Natural killer cell (primary cell): Measurements from ENCODE around the gene MARCHF10. TPM values are rescaled to one million over a fixed set of nuclear protein-coding genes. Genes with fewer than 3 reads are reported as not detected.

Experiments
- ATAC-seq, 3 donors: fragments of 150-1000 bp in 2 of 3; fragments of 200-7000 bp in 1 of 3; cut with Tn5 transposase; 1 replicate in 1 of 3; 2 replicates in 2 of 3; pipeline ENCODE4 v1.10.0; 2021; ENCODE audit warnings: mild to moderate bottlenecking in 2 of 3, moderate library complexity in 2 of 3
- DNase-seq, 2 donors: peaks; one replicate each; pipeline versions ENCODE4 v3.0.0 to v3.0.0-alpha.2; 2013 to 2021; ENCODE audit warnings: mixed read lengths in 1 of 2
- H3K27ac ChIP-seq: one replicate; pipeline ENCODE4 v1.5.1; 2013; ENCODE audit warnings: mild to moderate bottlenecking, low read length
- H3K27me3 ChIP-seq: one replicate; pipeline ENCODE4 v1.6.1; 2013; ENCODE audit warnings: low read length; ENCODE audit not compliant: control insufficient read depth, insufficient read depth
- H3K36me3 ChIP-seq: one replicate; pipeline ENCODE4 v1.6.1; 2013; ENCODE audit warnings: low read length; ENCODE audit not compliant: control insufficient read depth, insufficient read depth
- H3K4me1 ChIP-seq: one replicate; pipeline ENCODE4 v1.6.1; 2013; ENCODE audit warnings: low read length; ENCODE audit not compliant: control insufficient read depth, insufficient read depth
- H3K4me3 ChIP-seq: one replicate; pipeline ENCODE4 v1.5.1; 2013; ENCODE audit warnings: low read length
- H3K9me3 ChIP-seq: one replicate; pipeline ENCODE4 v1.6.1; 2013; ENCODE audit warnings: low read length; ENCODE audit not compliant: control insufficient read depth, insufficient read depth
- H3K27ac Mint-ChIP-seq, 2 donors: one replicate each; pipeline ENCODE4 v1.8.0; 2022; ENCODE audit warnings: mild to moderate bottlenecking in 2 of 2, mixed read lengths in 2 of 2, moderate library complexity in 1 of 2
- H3K27me3 Mint-ChIP-seq, 2 donors: one replicate each; pipeline ENCODE4 v1.8.0; 2022; ENCODE audit warnings: low read depth in 2 of 2, mixed read lengths in 2 of 2
- H3K36me3 Mint-ChIP-seq: one replicate; pipeline ENCODE4 v1.8.0; 2022; ENCODE audit warnings: mixed read lengths
- H3K4me1 Mint-ChIP-seq, 2 donors: one replicate each; pipeline ENCODE4 v1.8.0; 2022; ENCODE audit warnings: mixed read lengths in 2 of 2
- H3K4me3 Mint-ChIP-seq: one replicate; pipeline ENCODE4 v1.8.0; 2022; ENCODE audit warnings: mild to moderate bottlenecking, moderate library complexity, mixed read lengths
- H3K9me3 Mint-ChIP-seq, 2 donors: one replicate each; pipeline ENCODE4 v1.8.0; 2022; ENCODE audit warnings: mixed read lengths in 2 of 2
- CTCF ChIP-seq: fragments of 200-600 bp; IDR thresholded peaks from one replicate; pipeline ENCODE4 v1.8.0; 2022; ENCODE audit warnings: antibody characterized with exemption
- WGBS: methylation state at CpG from one replicate; pipeline ENCODE4 v1.1.7; 2013; ENCODE audit warnings: missing lambda C conversion rate; ENCODE audit not compliant: insufficient coverage; 5-methylcytosine and 5-hydroxymethylcytosine counted together
- intact Hi-C: fragments of 100-400 bp; cut with micrococcal nuclease; formaldehyde crosslinking; loops from one replicate; pipeline ENCODE4 v1.14.2; 2022
- total RNA-seq, 4 donors: library from RNA; stranded (reverse); fragments of 120-200 nt in 1 of 4; gene quantifications; one replicate each; pipeline versions ENCODE4 v1.2.3 to v1.2.4, GENCODE V29; 2013 to 2022

Gene MARCHF10
- total RNA-seq, 3 donors from 2014 or later (not counting 1 experiment from before 2014, with no cell fraction given), result 0.35 to 1.2 (median 0.40) TPM

- Histone ChIP-seq H3K4me1 (no peaks in the 10 kb centered on the region), H3K9me3 (no peaks in the 10 kb centered on the region), H3K4me3 (no peak overlapping the region), H3K27ac (no peak overlapping the region), H3K36me3 (no peaks in the 10 kb centered on the region), H3K27me3 (no peaks in the 10 kb centered on the region)
- no peak for DNase-seq
- no peak for TF ChIP-seq CTCF
- Mint-ChIP-seq H3K36me3 (no peaks in the 10 kb centered on the region), H3K4me3 (no peak overlapping the region), H3K27me3 (peaks cover 0 to under 1% of the 10 kb centered on the region in 2 donors), H3K4me1 (peaks cover 0 to 12% of the 10 kb centered on the region in 2 donors), H3K27ac (no peak overlapping the region), H3K9me3 (no peaks in the 10 kb centered on the region)
- 85% methylated on average over 6 of the region's 7 CpGs for WGBS
- ATAC-seq, result no peak
- intact Hi-C loops, result no loop called here
These were observed 16.4 kb upstream of the MARCHF10 start for GRCh38 chr17:62824290-62825131.

GRCh38 chr17:62823111-62823893, 15.2 kb upstream of the MARCHF10 start:
- Histone ChIP-seq H3K27ac (no peak overlapping the region), H3K4me3 (no peak overlapping the region), H3K4me1 (no peaks in the 10 kb centered on the region), H3K9me3 (no peaks in the 10 kb centered on the region), H3K27me3 (no peaks in the 10 kb centered on the region), H3K36me3 (no peaks in the 10 kb centered on the region)
- DNase-seq (no peak), ATAC-seq (no peak)
- H3K27ac Mint-ChIP-seq, result no peak overlapping the region
- H3K36me3 Mint-ChIP-seq, result no peaks in the 10 kb centered on the region
- intact Hi-C loops, result no loop called here
- H3K4me3 Mint-ChIP-seq, result no peak overlapping the region
- peaks cover 0 to 3% of the 10 kb centered on the region in 2 donors for H3K27me3 Mint-ChIP-seq
- 85% methylated on average over 7 of the region's 8 CpGs for WGBS
- no peaks in the 10 kb centered on the region for H3K9me3 Mint-ChIP-seq
- no peak for TF ChIP-seq CTCF
- peaks cover 0 to 15% of the 10 kb centered on the region in 2 donors for H3K4me1 Mint-ChIP-seq

GRCh38 chr17:62822080-62822904, 14.2 kb upstream of the MARCHF10 start:
- WGBS, result 71% methylated on average over 11 of the region's 11 CpGs

More at GRCh38 chr17:62822080-62822904, 14.2 kb upstream of the MARCHF10 start:
- no peaks in the 10 kb centered on the region for H3K9me3 ChIP-seq
- Mint-ChIP-seq H3K4me3 (no peak overlapping the region), H3K9me3 (no peaks in the 10 kb centered on the region), H3K36me3 (no peaks in the 10 kb centered on the region), H3K27me3 (peaks cover 0 to 5% of the 10 kb centered on the region in 2 donors), H3K27ac (no peak overlapping the region), H3K4me1 (peaks cover 0 to 10% of the 10 kb centered on the region in 2 donors)
- ATAC-seq, result peak in 1 of 3 donors; percentile 42
- no peaks in the 10 kb centered on the region for H3K27me3 ChIP-seq
- no peak for TF ChIP-seq CTCF
- H3K27ac ChIP-seq, result no peak overlapping the region
- no peaks in the 10 kb centered on the region for H3K36me3 ChIP-seq
- H3K4me3 ChIP-seq, result no peak overlapping the region
- no peaks in the 10 kb centered on the region for H3K4me1 ChIP-seq
- no peak for DNase-seq
- intact Hi-C loops, result no loop called here
